ENCODE results near the gene OMP.

GRCh38 chr11:77141034-77141433 lies 38.4 kb downstream of the OMP start:
- TF ChIP-seq CTCF (conservative IDR thresholded peaks at IDR 0.05; ENCODE audit: low read length) (no peak), EZH2phosphoT487 (IDR thresholded peaks at IDR 0.05; ENCODE audit: borderline replicate concordance) (no peak)
